ENCODE results near the gene IMPDH2. TPM values are rescaled to one million over a fixed set of nuclear protein-coding genes. Genes with fewer than 3 reads are reported as not detected.

IMPDH2 gene
- total RNA-seq = 135 and 218 TPM in 2 replicates

DNA sequence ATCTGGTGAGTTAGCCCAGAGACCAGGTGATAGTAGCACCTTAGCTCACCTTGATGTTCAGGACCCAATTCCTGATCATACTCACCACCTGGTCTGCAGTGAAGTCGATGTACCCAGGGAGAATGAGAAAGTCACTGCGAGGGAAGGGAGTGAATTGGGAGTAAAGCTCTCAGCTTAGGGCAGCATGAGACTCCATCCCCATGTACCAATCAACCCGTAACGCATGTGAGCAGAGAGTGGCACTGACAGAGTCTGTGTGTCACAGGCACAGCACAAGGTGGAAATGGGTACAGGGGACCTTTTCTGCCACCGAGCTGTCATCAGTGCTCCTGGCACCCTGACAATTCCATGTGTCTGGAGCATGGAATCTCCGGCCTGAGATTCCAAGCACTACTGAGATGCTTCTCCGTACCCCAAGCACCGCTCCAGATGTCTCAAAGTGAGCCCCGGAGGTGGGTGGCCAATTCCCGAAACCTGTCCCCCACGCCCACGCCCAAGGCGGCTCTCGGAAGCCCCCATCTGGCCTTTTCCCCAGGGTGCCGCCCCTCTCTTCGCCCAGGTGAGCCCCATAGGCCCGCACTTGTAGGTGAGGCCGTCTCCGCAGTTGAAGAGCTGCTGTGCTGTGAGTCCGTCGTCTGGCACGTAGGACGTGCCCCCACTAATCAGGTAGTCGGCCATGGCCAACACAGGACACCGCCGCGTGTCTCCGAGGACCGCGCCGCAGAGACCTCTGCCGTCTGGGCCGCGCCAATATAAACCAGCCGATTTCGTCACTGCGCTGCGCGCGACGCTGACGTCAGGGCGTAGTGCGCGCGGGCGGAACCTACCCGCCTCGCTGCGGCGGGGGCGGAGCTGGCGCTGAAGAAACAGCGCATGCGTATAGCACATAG, at the start of gene IMPDH2:
TSS of gene IMPDH2 (minus strand) at position 726 of the 890 bp plus-strand sequence. CDS start at position 678, 48 bp downstream.
- peak; percentile 81 for DNase-seq (ENCODE audit: low read depth)

DNA sequence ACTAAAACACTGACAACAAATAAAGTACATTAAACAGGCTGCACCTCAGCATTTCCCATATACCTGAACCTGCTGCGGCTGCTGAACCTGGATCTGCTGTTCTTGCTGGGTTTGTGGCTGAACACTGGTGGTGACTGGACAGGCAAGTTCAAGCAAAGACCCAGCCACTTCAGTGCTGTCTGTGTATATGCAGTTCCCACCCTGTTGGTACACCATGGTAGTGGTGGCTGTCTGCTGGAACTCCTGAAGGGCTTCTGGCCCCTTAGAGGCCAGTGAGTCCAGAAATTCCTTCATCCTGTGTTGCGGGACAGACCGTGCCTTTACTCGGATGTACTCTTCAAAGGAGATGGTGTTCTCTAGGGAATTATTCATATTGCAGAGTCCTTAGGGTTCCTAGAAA, 47.4 kb upstream of the IMPDH2 start:
- DNase-seq (ENCODE audit: low read depth) = no peak

DNA sequence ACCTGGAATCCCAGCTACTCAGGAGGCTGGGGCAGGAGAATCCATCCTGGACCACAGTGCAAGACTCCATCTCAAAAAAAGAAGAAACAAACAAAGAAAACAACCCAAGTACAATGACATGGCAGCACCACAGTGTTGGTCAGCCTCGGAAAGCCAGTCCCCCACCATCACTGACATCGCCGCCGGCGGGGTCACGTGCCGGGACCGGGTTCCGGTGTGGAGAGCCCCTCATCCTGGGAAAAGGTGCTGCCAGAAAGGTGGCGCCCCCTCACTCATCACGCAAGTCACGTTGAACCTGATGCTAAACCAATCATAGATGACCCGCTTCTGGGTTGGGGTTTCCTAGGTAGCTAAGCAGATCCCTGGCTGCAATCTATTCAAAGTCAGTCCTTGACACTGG, 46.9 kb upstream of the IMPDH2 start:
- DNase-seq (ENCODE audit: low read depth) = no peak

DNA sequence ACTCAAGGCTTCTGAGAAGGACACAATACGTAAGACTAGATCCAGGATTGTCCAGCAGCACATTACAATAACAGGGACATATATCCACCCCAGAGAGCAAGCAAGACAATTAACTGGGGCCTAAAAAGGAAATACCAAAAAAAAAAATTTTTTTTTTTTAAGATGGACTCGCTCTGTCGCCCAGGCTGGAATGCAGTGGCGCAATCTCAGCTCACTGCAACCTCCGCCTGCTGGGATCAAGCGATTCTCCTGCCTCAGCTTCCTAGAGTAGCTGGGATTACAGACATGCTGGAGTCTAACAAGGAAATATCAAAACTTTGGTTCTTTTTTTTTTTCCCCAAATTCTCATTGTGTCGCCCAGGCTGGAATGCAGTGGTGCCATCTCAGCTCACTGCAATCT, 28.8 kb upstream of the IMPDH2 start:
- DNase-seq (ENCODE audit: low read depth) = no peak

DNA sequence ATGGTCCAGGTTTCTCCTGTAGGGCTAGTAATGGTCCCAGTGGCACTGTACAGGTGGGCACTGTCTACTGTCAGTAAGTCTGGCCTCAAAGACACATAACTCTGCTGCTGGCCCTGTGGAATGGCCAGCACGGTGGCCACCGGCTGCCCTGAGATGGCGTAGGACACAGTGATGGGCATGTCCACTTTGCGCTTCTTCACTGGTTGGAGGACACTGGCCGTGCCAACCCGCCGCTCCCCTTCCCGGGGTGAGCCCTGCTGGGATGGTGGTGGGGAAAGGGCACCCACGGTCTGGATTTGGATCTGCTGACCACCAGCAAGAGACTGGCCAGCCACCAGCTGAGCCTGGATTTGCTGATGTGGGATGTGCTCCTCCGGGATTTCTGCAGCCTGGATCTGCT, 28.1 kb upstream of the IMPDH2 start:
- DNase-seq (ENCODE audit: low read depth) = no peak

DNA sequence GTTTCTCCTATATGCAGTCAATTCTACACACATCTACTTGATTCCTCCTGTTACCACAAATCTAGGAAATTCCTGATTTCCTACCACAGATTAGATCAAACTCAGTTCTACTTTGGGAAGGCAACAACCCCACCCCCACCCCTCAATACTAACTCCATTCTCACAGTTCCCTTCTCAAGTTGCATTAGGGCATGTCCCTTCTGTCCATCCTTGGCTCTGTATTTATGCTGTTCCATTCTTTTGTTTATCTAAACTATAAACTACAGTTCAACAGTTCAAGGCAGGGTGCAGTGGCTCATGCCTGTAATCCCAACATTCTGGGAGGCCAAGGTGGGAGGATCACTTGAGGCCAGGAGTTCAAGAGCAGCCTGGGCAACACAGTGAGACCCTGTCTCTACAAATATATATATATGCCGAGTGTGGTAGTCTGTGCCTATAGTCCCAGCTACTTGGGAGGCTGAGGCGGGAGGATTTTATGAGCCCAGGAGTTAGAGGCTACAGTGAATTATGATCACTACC, 25.2 kb upstream of the IMPDH2 start:
- no peak for DNase-seq (ENCODE audit: low read depth)

DNA sequence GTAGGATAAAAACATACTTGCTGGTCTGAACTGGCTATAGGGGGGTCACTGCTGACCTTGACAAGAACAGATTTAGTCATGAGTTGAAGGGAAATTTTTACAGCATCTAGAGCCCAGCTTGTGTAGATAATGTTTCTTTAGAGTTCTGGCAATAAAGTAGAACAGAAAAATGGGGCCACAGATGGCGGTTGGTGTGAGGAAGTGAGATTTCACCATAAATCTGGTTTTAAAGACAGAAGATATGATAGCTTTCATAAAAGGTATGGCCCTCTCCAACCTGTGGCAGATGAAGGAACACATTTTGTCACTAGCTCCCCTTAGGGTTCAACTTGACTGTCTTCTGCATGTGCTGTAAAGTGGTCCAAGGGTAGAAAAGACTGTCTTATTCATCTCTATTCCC, 24.3 kb upstream of the IMPDH2 start:
- DNase-seq (ENCODE audit: low read depth) = no peak

DNA sequence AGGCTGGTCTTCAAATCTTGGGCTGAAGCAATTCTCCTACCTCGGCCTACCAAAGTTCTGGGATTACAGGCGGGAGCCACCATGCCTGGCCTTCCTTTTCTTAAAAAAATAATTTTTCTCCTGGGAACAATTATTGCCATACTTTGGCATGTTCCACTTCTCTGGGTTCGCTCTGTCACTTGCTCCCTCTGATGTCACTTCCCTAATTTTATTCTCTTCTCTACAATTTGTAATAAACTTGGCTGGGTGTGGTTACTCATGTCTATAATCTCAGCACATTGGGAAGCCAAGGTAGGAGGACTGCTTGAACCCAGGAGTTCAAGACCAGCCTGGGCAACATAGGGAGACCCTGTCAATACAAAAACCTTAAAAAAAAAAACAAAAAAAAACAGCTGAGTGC, 6.1 kb upstream of the IMPDH2 start:
- no peak for DNase-seq (ENCODE audit: low read depth)

DNA sequence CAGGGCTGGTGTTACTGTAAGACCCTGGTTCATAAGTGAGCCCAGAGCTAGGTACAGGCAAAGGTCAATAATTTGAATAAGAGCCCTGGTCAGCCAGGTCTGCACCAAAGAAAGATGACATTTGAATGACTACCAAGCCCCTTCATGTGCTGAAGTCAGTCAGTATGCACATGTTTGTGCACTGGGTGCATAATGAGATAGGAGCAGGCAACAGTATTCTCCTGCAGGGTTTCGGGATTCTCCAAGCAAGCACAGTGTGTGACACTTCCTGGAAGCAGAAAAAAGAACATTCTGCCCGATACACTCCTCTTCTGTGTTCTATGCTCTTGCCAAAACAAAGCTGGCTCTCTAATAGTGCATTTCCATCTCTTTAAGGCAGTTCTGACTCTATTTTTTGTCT, 5.5 kb upstream of the IMPDH2 start:
- DNase-seq (ENCODE audit: low read depth) = no peak

DNA sequence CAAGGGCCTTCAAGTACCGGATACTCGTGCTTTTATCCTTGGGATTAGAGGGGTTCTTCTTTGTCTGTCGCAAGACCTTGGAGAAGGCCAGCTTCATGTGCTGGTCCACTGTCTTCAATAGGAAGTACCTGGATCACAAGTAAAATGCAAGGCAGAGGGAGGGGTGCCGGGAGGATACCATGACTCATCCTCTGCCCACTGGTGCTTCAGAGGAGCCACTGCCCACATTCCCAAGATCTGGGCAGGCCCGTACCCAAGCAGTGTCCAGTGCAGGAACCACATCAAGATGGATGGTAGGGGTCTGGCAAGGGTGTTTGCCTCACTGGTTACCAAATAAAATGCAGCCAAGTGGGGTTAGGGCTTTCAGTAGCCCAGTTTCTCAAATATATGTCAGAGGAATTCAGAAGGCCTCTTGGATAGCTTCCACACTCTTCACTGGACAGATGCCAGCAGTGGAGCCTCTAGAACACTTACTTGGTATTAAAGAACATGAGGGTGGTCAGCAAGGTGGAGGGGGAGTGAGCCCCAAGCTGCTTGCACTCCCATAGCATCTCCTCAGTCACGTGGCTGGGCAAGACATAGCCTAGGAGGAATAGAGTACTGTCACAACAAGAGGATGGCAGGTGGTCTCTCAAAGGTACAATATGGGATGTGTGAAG, 3.6 kb upstream of the IMPDH2 start:
- peak; percentile 38 for DNase-seq (ENCODE audit: low read depth)

DNA sequence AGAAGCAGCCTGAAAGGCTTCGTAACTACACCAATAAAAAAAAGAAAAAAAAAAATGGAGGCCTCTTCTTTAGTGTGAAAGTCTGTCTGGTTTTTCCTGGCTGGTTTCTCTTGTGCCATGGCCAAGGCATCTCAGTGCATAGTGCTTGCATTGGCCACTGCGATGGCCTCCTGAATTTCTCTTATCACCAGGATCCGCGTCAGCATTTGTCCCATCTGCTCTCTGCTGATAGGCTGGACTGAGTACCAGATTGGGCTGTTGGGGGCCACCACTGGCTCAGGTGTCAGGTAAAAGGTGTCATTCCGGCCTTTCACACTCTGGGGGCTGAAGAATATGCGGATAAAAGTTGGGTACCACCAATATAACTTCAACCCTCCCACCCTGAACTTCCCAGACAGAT, 1.1 kb upstream of the IMPDH2 start:
- DNase-seq (ENCODE audit: low read depth) = no peak

DNA sequence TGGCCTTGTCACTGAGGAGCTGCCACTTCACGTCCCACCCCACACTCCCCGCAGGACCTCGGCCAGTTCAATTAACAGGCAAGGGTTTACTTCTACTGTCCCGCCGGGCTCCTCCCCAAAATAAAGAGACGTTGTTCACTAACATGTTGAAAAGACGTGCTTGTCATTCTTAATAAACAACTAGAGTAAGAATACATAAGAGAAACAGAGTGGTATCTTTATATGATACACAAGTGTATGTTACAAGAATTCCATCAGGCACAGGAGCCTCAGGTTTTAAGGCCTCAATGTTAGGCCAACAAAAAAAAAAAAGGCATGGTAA, 326 bp upstream of the IMPDH2 start:
- DNase-seq (ENCODE audit: low read depth) = no peak

DNA sequence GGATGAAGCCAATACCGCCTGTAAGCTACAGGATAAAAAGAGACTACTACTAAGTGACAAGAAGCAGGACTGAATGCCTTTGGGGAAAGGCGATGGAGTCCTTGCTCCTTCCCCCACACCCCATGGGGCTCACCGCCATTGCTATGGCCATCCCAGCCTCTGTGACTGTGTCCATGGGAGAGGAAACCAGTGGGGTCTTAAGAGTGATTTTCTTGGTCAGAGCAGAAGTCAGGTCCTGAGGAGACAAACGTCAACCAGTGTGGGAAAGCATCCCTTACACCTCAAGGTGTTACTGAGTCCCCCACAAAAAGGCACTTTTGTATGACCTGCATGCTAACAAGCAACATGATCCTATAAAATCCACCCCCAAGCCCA, 913 bp downstream of the IMPDH2 start:
- no peak for DNase-seq (ENCODE audit: low read depth)

DNA sequence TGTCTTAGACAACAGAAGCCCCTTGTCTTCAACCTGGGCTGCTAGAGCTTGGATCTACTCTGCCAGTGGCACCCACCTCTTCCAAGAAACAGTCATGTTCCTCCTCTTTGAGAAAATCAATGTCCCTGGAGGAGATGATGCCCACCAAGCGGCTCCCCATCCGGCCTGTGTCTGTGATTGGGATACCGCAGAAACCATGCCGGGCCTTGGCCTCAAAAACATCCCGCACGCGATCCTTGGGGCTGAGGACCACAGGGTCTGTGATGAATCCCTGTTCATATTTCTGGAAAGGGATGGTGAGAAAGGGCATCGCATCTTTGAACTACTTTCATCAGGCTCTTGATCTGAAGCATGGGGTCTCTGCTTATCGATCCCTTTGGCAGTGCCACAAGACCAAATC, 1.6 kb downstream of the IMPDH2 start:
- no peak for DNase-seq (ENCODE audit: low read depth)

DNA sequence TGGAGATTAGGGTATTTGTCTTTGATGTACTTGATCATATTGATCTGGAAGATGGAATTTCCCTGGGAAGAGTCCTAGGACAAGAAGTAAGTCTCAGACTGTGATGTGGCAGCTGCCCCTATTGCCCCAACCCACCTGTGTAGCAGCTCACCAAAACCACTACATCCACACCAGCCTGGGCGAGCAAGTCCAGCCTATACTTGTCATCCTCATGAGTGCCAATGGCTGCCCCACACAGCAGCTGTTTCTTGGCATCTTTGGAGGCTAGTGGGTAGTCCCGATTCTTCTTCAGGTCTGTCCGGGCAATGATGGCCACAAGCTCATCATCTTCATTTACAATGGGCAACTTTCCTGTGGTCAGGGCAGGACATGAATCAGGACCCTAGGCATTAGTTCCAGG, 2.7 kb downstream of the IMPDH2 start:
- DNase-seq (ENCODE audit: low read depth) = no peak

DNA sequence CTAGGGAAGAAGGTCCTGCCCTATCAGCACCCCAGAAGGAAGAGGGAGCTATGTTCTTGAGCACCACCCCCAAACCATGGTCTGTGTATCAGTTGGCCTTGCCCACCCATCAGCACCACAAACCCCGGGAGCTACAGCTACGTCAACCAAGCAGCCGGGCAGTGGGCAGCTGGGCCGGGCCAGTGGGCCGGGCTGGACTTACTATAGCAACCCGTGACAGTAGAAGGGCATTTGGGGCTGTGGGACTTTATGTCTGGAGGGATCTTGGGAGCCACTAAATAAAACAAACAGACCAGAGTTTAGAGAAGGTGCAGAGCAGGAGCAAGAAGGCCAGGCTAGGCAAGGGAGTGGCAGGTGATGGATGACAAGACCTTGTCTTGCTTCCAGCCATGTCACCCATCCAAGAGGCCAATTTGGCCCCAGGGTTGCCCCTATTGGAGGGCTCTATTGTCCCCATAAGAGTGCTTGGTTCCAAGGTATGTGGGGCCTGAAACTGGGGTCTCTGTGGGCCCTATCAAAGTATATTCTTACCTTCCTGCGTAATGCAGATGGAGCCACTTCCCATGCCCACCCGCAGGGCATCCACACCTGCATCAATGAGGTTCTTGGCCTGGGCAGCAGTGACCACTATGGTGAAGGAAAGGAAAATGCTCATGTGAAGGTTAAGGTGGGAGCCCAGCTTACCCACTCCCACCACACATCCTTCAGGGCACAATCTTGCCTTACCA, 3.2 kb downstream of the IMPDH2 start:
- DNase-seq (ENCODE audit: low read depth) = no peak

DNA sequence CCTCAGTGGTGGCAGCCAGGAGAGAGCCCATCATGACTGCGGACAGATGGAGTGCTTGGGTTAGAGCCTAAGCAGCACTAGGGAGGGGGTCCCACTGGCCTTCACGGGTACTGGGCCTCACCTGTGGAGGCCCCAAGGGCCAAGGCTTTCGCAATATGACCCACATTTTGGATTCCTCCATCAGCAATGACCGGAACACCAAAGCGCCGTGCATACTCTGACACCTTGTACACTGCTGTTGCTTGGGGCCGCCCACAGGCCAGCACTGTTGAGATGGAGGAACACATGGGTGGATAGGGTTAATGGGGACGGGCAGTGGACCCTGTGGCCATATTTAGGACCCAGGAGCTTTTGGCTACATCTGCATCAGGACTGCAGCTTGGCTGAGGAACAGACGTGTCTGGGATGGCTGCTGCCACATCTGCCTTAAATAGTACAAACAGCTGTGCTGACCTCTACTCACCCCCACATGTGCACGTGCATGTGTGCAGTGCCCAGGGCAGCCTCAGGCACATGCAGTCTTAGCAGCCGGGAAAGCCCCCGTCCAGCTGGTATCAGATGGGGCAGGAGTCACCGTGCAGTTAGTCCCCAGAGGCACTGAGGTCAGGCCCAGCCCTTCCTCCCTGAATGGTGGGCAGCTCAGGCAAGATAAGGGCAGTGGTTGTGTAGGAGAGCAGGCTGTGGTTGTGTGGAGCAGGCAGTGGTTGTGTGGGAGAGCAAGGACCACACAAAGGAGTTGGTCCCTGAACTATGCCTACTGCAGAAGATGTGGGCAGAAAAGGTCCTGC, 4.0 kb downstream of the IMPDH2 start:
- no peak for DNase-seq (ENCODE audit: low read depth)

DNA sequence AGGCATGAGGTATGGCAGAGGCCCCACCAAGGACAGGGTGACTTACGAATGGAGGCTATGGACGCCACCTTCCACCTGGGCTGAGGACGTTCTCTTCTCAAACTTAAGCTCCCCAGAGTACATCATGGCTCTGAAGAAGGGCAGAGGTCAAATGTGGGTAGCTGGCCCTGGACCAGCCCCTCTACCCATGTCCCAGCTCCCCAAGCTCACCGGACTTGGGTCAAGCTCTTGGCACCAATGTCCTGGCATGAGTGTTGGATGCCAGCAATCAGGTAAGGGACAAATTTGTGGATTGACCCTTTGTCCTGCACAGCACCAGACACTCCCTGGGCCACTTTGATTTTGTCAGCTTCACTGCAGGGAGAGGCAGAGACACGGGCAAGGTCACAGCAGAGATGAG, 4.7 kb downstream of the IMPDH2 start:
- DNase-seq (ENCODE audit: low read depth) = no peak

DNA sequence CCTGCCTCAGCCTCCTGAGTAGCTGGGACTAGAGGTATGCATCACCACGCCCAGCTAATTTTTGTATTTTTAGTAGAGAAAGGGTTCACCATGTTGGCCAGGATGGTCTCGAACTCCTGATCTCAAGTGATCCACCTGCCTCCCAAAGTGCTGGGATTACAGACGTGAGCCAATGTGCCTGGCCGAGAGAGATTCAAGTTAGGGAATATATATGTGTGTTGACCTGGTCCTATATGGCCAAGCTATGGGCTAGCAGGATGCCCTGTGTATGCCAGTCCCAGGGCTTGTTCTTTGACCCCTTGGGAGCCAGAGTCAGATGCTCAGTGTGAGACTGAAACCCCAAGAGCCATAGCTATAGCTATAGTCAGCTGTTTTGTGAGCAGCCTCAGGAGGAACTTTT, 5.4 kb downstream of the IMPDH2 start:
- no peak for DNase-seq (ENCODE audit: low read depth)

DNA sequence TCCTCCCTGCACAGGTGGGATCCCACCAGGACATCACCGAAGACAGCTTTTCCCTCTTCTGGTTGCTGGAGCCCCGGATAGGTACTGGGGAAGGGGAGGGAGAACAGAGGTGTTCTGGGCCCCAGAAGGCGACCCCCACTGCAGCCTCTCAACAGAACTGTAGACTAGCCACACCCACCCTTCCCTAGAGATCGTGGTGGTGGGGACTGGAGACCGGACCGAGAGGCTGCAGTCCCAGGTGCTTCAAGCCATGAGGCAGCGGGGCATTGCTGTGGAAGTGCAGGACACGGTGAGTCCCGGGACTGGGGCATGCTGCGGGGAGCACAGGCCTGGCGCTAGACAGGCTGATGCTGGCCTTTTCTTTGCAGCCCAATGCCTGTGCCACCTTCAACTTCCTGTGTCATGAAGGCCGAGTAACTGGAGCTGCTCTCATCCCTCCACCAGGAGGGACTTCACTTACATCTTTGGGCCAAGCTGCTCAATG, 6.5 kb downstream of the IMPDH2 start:
- DNase-seq (ENCODE audit: low read depth) = no peak

DNA sequence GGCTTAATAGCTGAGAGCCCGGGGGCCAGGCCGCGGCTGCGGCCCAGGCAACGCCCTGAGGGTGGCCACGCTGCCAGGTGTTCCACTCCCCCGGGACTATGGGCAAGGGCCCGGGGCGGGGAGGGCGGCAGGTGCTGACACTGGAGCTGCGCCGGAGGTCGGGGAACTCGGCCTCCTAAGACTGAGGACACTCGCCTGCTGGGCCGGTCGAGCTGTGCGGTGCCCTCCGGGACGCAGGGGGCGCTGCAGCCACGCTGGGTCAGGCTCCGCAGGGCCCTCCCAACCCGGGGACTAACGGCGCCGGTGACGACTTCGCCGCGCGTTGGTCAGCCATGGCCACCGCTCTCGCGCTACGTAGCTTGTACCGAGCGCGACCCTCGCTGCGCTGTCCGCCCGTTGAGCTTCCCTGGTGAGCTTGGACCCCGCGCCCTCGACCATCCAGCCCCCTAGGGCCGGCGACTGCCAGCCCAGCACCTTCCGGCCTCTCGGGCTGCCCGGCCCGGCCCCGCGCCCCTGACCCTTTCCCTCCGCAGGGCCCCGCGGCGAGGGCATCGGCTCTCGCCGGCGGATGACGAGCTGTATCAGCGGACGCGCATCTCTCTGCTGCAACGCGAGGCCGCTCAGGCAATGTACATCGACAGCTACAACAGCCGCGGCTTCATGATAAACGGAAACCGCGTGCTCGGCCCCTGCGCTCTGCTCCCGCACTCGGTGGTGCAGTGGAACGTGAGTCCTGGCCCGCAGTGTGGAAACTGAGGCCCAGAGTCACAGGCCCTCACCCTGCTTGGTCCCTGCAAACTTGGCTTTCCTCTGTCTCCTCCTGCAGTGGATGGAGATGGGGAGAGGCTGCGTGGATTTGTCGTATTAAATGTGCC, 7.1 kb downstream of the IMPDH2 start, which contains the start of gene NDUFAF3:
TSS of gene NDUFAF3 (plus strand) at position 309 of the 875 bp plus-strand sequence. CDS start at position 333, 24 bp downstream.
- DNase-seq (ENCODE audit: low read depth) = peak; percentile 77

Data from renal cortical epithelial cell (primary cell).